Stimulated activated CD8-positive, alpha-beta memory T cell treated with anti-CD3 and anti-CD28 coated beads, Interleukin-7, amount 100 ng/mL, for 1 hour (primary cell): ENCODE data around the gene TMEM200C.

Experiments
- DNase-seq, 2 donors: peaks; one replicate each; pipeline ENCODE4 v3.0.0-alpha.2; 2020; ENCODE audit warnings: low read depth in 2 of 2

TMEM200C gene

DNA sequence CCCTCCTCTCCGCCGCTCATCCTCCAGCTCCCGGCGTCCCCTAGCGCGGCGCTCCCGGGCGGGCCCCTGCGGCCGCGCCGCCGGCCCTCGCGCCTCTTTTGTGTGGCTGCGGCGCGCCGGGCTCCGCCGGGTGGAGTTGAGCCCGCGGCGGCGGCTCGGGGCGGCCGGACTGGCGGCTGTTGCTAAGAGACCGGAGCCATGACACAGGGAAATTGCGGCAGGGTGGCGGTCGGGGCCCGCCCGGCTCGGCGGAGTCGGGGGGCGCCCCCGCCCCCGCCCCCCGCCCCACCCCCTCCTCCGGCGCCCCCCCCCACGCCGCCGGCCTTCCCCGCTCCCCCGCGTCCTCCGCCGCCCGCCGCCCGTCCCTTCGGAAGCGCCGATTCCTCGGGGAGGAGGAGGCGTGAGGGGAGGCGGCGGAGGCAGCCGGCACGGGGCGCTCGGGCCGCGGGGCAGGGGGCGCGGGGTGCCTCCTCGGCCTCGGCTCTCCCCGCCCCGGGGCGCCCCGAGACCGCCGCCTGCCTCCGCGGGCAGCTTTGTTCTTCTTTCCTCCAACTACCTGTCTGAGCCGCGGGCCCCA, at the start of gene TMEM200C:
Gene TMEM200C (minus strand): TSS at position 224 of the 577 bp plus-strand sequence. CDS start 3,459 bp downstream, outside the sequence.
- no peak for DNase-seq

- DNase-seq = no peak
Observed at GRCh38 chr18:5944448-5944847, 49.1 kb upstream of the TMEM200C start.

DNA sequence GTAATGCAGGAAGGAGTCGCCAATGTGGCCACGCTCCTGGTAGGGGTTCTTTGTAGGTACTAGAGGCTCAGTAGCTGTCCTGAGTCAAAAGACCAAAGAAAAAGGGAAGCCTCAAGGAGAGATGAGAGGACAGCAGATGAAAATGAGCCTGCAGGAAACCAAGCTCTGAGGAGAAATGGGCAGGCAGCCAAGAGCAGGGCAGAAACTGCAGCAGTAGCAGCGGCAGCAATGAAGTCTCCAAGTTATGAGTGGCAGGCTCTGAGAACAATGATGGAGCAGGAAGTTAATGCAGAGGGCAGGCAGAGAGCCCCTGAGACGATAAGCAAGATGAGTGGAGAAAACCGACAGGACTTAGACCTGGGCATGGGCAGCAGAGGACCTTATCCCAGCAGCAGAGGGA, 48.2 kb upstream of the TMEM200C start:
- no peak for DNase-seq

DNA sequence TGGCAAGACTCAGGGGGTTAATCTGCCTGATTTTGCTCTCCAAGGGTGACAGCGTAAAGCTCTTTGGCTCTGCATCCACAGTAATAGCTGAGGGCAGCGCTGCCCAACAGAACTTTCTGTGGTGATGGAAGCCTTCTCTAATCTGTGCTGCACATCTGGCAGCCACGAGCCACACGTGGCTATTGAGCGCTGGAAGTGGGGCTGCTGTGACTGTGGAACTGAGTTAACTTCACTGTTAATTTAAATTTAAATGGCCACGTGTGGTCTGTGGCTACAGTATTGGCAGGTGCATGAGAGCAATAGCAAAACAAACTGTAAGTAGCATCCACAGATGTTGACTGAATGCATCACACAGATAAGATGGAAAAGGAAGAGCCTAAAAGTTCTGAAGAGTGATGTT, 47.3 kb upstream of the TMEM200C start:
- no peak for DNase-seq

DNA sequence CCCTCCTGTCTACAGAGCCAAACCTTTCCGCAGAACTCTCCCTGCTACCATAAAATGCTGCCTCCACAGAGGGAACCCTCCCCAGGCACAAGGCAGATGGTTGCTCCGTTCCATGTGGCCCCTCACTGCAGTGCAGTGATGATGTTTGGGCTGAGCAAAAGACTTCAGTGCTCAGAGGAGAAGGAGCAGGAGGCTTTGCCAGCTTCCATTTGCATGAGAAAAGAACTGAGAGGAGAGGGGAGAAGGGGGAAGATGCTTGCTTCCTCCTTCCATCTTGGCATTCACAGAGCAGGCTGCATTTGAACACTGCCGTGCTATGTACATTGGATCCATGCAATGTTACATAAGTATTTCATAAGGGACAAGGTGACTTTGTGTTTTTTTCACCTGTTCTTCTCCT, 46.6 kb upstream of the TMEM200C start:
- no peak for DNase-seq

DNA sequence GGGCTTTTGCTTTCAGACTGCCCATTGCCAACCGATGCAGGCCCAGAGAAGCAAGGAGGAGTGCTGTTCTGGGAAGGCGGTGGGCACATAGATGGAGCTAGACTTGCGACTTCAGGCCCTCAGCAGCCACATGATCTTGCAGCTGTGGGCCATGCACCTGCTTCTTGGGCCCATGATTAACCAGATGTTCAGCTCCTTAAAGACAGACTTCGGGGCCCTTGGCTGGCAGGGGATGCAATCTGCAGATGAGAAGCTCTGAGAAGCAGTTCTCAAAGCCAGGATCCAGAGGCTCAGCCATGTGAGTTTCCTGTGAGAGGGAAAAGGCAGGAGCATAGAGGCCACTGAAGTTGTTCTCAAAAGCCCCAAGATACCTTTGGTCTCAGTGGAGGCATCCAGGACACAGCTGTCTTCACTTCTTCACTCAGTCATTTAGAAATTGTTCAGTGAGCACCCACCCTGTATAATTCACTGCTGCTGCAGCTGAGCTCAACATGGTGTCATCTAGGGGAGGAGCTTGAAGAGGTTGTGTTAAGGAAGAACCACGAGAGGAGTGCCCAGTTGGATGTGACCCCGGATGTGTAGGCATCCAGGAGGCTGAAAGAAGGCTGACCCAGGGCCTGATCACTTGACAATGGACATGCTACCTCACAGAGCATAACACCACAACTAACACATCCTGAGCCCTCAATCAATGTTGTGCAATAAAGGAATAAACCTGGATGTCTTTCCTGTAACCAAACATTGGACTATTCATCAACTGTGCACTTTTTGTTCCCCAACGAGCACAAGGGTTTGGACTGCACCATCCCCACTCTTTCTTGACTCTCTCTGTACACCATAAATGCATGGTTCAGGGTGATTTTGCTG, 44.7 kb upstream of the TMEM200C start:
- DNase-seq = no peak

GRCh38 chr18:5937795-5938194, 42.5 kb upstream of the TMEM200C start:
- no peak for DNase-seq

- no peak for DNase-seq
Observed at GRCh38 chr18:5937121-5937520, 41.8 kb upstream of the TMEM200C start.

DNA sequence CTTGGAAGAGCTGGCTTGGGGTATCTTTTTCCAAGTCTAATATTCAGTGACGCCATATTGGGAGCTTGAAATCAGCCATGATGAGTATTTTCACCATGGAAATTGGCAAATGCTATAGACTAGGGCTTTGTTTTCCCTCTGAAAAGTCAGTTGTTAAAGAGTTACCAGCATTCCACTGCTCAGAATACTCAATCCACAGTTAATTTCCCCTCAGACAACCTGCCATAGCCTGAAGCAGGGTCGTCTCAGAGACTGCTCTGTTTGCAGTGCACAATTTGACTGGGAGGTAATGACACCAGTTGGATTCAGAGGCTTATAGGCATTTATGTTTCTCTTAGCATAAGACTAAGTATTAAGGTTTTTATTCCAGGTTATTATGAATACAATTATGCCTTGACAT, 35.5 kb upstream of the TMEM200C start:
- no peak for DNase-seq

DNA sequence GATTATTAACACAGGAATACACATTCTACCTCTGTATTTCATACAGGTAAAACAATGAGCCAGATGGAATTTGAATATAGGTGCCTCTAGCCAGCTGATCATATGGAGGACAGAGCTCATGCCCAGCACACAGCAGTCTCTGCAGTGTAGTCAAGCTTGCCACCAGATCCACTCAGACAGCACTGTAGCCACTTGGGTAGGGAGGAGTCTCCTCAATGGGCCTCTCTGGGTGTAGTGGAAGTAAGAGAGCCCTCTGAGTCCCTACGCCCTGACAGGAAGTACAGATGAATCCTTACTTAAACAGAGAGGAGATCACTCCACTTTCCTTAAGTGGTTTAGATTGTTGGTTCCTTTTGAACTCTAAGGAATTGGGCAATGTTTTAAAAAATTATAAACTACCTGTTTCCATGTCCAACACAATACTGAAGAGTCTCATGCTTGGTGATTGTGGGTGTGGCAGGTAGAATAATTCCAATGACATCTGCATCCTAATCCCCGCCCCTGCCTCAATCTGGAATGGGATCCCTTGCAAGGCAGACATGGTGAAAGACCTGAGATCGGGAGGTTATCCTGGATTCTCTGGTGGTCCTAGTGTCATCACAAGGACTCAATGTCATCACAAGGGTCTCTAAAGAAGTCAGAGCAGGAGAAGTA, 23.0 kb upstream of the TMEM200C start:
- DNase-seq = no peak

DNA sequence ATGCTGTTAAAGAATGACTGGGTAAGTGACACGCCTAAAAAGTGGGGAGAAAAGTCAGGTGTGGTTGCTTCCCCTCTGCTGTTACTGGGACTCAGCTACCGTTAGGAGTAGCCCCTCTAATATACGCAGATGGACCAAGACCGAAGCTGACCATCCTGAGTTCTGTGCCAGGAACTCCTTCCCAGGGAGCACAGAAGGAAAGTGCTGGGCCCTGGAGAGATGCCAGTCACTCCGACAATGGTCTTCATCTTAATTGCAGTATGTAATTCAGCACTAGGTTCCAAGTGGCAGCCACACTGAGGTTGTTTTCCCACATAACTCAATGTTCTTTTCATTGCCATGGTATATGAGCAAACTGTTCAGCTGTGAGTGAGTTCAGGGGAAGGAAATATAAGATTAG, 19.6 kb upstream of the TMEM200C start:
- DNase-seq = no peak

DNA sequence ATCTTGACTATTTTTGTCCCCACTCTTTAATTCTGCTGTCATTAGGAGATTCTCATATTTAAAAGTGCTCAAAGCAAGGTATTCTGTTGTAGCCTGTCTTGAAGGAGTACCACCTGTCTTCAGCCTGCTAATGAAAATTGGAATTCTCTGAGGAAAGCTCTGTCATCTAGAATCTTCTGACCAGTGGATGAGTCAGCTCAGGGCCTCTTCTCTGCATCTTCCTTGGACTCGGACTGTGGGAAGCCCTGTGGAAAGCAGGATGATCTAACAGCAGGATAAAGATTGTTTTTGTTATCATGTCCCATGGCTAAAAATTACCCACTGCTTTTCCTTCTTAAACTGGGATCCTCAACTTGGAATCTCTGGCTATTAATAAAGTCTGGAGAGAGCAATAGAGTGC, 18.7 kb upstream of the TMEM200C start:
- no peak for DNase-seq

DNA sequence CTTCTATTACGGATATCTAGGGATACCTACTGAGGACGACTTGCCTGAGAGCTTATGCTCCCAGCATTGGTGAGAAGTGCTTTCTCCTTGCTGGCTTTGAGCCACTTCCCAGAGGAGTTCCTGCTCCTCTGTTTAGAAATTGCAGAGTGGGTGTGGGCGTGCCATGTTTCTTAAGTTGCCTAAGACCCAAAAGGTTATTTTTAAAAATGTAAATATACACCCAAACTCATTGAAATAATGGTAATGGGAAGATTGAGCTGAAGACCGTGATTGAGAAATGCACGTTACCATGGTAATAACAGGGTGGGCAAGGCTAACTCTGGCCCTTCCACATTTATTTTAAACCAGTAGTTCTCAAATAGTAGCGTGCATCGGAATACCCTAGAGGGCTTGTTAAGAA, 17.2 kb upstream of the TMEM200C start:
- DNase-seq = no peak

GRCh38 chr18:5909125-5909524, 13.8 kb upstream of the TMEM200C start:
- no peak for DNase-seq

DNA sequence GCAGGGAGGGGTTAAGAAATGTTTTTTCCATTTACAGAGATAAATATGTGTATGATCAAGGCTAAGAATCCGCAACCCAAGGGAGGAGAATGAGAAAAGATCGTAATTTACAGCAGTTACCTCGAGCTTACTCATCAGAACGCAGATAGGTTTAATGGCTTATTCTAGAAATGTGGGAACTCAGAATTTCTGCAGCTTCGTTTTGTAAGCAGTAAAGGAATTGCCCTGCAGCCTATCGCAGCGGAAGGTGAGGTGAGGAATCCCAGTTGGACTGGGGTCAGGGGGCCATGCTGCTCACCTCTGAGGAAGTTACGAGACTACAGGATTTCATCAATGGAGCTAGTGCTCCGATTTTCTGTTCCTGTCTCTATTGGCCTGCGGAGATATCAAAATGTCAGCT, 8.1 kb upstream of the TMEM200C start:
- no peak for DNase-seq

DNA sequence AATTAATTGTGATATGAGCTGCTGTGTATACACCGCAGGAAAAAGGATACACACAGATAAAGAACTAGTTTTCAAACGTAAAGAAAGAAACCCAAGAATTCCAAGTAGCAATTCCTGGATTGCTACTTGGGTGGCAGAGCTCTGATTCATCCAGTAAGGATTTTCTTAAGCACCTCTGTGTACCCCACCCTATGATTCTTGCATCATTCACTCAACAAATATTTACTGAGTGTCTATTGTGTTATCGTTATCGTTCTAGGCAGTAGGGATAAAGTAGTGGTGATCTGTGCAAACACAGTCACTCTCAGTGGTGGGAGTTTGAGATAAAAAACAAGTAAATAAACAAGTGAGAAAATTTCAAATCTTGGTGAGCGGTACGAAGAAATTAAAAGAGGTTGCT, 4.9 kb upstream of the TMEM200C start:
- no peak for DNase-seq

DNA sequence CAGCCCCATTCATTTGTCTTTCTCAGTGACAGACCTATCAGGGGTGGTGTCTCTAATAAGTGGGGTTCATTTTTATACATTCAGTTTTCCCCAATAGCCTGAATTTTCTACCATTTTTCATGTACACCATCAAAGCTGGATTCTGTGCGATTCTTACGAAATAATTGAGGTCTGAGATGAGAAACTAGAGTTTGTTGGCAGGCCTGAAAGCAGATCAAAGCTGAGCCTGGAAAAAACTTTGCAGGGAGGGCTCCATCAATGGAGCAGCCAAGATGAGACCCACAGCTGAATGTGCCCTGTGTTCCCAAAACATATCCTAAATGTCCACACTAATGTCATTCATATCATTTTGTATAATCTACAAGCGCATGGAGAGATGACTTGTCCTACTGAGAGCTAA, 4.5 kb upstream of the TMEM200C start:
- DNase-seq = no peak

DNA sequence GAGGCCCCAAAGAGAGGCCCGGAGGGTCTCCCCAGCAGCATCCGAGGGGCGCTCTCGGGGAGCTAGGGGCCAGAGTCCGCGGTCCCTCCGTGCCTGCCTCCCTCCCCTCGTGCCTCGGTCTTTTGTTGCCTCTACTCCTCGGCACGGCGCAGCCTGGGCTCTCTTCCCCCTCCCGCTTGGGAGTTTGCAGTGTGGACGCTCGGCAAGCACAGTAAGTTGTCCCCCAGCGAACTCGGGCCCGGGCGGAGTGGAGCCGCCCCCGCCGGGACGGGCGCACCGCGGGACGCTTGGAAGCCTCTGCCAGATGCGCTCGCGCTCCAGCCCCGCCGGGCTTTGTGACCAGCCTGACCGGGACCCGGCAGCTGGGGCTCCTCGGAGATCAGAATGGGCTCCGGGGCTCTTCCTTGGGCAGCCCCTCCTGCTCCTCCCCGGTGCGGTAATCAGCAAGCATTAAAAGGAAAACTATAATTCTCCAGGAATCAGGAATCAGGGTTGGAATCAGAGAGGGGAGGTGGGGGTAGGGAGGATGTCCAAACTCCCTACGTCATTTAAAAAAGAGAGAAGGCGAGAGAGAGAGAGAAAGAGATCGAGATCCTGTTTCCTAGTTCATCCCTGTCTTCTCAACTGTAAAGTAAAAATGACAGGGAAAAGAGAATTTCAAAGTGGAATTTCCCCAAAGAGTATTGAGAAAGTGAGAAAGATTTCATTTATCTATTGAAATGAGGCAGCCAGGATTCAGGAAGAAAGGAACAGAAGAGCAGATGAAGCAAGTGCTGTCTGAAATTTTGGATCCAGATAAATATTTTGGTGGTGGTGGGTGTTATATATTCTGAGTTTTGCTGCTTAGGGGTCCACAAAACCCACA, 786 bp upstream of the TMEM200C start:
- no peak for DNase-seq

GRCh38 chr18:5894611-5895298, 567 bp downstream of the TMEM200C start:
- DNase-seq = no peak

DNA sequence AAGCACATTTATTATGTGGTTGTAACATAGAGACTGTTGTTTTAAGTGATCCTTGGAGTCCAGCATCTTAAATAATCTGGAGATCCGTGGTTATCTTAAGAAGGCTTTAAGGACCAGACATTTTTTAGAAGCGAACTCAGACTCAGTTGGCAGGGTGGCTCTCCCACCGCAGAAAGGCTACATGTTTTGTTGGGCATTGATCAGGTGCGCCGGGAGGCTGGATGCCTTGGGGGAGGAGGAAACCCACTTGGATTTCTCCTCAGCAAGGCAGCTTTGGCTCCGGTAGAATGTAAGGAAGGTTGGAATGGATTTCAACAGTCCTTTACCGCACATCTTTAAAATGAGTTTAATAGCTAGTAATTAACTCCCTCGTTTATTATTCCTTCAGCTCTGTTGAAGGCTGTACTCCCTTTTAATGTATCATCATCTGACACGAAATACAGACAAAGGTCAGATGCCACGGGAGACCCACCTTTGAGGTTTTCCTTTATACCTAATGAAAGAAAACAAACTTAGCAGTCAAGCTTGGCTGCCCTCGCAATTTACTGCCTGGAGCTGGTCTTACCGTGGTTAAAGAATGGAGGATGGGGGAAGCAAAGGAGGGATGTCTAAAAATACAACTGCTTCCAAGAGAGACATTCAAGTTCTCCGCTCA, 1.2 kb downstream of the TMEM200C start:
- DNase-seq = no peak
